ENCODE measurements around the gene PPIE. TPM values are rescaled to one million over a fixed set of nuclear protein-coding genes. Genes with fewer than 3 reads are reported as not detected.

The PPIE gene
- total and polyA plus RNA-seq, 2 of the 4 experiments (the other 2 are of a cell fraction): 40.9 to 68.1 TPM

- dilution Hi-C loops (cut with HindIII; ENCODE audit: low sequenced_read_pairs, unreplicated experiment) (no loop called here), in situ Hi-C loops (cut with MboI; ENCODE audit: low sequenced_read_pairs) (no loop called here), intact Hi-C loops (cut with micrococcal nuclease) (no loop called here)
- Histone ChIP-seq H3K4me2 (ENCODE audit: low read depth, low read length) (no peak overlapping the region), H4K20me1 (ENCODE audit: insufficient read depth, low read length) (no peaks in the 10 kb centered on the region; the same call in 1 of the 2 replicates), H3K36me3 (ENCODE audit: control insufficient read depth, insufficient read depth, low read length) (no peaks in the 10 kb centered on the region), H3K27ac (ENCODE audit: insufficient read depth, low read length) (no peak overlapping the region), H2BK20ac (ENCODE audit: low read depth, low read length) (no peak overlapping the region), H2AFZ (replicated peaks; ENCODE audit: low read length, poor library complexity) (peak overlapping the region; percentile 75), H3K27me3 (ENCODE audit: control insufficient read depth, insufficient read depth, low read length) (peaks cover 84% of the 10 kb centered on the region), H3K4me1 (ENCODE audit: control insufficient read depth, insufficient read depth, low read length) (no peaks in the 10 kb centered on the region; the same call in 1 of the 2 replicates), H4K8ac (ENCODE audit: low read depth in 2 of 2, low read length in 2 of 2) (no peak overlapping the region), H3K9ac (ENCODE audit: low read depth, low read length) (no peak overlapping the region), H3K14ac (replicated peaks; ENCODE audit: low read depth, low read length) (no peak overlapping the region), H2BK120ac (ENCODE audit: low read depth, low read length) (no peak overlapping the region), H3K23ac (ENCODE audit: low read depth, low read length) (no peak overlapping the region), H3K9me1 (ENCODE audit: insufficient read depth, low read length) (no peaks in the 10 kb centered on the region), H3K18ac (ENCODE audit: low read depth, low read length) (no peak overlapping the region), H2BK15ac (ENCODE audit: low read depth, low read length) (no peak overlapping the region), H2AK5ac (ENCODE audit: low read depth, low read length) (no peak overlapping the region), H3K79me1 (ENCODE audit: low read depth in 1 of 2, low read length in 2 of 2) (no peaks in the 10 kb centered on the region), H2AK9ac (replicated peaks; ENCODE audit: low read depth, low read length, poor library complexity) (no peak overlapping the region), H4K5ac (ENCODE audit: low read depth, low read length) (no peak overlapping the region), H4K91ac (ENCODE audit: insufficient read depth, low read depth, low read length) (no peak overlapping the region), H2BK5ac (ENCODE audit: low read depth, low read length, poor library complexity, severe bottlenecking) (no peak overlapping the region), H3K4ac (ENCODE audit: low read depth, low read length) (no peak overlapping the region), H3K9me3 (ENCODE audit: control insufficient read depth, insufficient read depth, low read length) (no peaks in the 10 kb centered on the region), H3K56ac (ENCODE audit: extremely low read depth, insufficient read depth, low read length) (no peak overlapping the region), H3K4me3 (ENCODE audit: insufficient read depth, low read depth, low read length) (no peak overlapping the region)
- no peak for TF ChIP-seq RCOR1 (IDR thresholded peaks at IDR 0.05; ENCODE audit: insufficient replicate concordance, low read length)
- no peak for DNase-seq
- ChIA-PET POLR2A (ENCODE audit: unreplicated experiment) (no interaction called here), CTCF (no interaction called here)
- BruUV-seq (replicated peaks): no TSS peak
- ATAC-seq (ENCODE audit: low read depth): no peak
- WGBS, 2 experiments (ENCODE audit: extremely low coverage in 2 of 2, insufficient read length in 1 of 2): 4% methylated on average over 10 of the region's 56 CpGs; no CpG with 5 or more reads in 1 of the 2 experiments
Measured at GRCh38 chr1:39692152-39693074, 46.3 kb upstream of the PPIE start.

All from IMR-90 (cell line).